ENCODE measurements around the gene GTF2I. TPM values are rescaled to one million over a fixed set of nuclear protein-coding genes. Genes with fewer than 3 reads are reported as not detected.

The GTF2I gene
- total and polyA plus RNA-seq, 10 of the 15 experiments (the other 5 are each of a cell fraction or from before 2014, with no cell fraction given): 6.7 to 172 (median 96.9) TPM

DNA sequence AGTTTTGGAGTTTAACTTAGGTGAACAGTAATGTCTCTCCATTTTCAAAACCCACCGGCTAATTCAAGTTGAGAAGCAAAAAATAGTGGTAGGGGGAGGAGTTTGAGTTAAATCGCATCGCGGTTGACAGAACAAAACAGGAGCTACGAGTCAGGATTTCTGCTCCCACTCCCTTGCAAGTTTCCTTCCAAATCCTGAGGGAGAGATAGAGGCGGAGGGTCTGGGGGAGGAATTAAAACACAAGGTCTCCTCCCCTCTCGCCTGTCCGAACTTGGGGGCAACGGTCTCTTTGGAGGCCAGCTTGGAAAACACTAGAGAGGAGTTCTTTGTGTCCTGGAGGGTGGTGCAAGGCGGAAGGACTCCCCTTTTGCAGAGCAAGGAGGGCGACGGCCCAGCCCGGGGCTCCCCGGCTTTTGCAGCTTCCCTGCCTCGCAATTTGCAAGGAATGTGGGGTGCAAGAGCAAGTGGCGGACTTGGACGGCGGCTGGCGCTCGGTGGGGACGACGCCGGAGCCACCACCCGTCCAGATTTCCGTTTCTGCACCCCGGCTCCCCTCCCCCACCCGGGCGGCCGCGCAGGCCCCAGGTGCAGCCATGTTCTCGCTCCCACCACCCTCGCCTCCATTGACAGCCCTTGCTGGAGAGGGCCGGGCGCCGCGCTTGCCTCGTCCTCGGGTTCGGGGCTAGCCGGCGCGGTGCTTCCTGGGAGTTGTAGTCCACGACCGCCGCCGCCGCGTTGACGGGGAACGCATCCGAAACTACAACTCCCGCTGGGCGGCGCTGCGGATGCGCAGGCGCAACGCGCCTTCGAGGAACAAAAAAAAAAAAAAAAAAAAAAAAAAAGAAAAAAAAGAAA is 454 bp upstream of the GTF2I start (continued):
- TF ChIP-seq, protein P1, sequence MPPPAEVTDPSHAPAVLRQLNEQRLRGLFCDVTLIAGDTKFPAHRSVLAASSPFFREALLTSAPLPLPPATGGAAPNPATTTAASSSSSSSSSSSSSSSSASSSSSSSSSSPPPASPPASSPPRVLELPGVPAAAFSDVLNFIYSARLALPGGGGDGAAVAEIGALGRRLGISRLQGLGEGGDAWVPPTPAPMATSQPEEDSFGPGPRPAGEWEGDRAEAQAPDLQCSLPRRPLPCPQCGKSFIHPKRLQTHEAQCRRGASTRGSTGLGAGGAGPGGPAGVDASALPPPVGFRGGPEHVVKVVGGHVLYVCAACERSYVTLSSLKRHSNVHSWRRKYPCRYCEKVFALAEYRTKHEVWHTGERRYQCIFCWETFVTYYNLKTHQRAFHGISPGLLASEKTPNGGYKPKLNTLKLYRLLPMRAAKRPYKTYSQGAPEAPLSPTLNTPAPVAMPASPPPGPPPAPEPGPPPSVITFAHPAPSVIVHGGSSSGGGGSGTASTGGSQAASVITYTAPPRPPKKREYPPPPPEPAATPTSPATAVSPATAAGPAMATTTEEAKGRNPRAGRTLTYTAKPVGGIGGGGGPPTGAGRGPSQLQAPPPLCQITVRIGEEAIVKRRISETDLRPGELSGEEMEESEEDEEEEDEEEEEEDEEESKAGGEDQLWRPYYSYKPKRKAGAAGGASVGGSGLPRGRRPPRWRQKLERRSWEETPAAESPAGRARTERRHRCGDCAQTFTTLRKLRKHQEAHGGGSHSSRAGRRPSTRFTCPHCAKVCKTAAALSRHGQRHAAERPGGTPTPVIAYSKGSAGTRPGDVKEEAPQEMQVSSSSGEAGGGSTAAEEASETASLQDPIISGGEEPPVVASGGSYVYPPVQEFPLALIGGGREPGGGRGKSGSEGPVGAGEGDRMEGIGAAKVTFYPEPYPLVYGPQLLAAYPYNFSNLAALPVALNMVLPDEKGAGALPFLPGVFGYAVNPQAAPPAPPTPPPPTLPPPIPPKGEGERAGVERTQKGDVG (CRISPR knock-in tag; IDR thresholded peaks at IDR 0.05): no peak
- TF ChIP-seq TAF1 (IDR thresholded peaks at IDR 0.05; ENCODE audit: borderline replicate concordance, low read depth, low read length) (peak; percentile 96), SUZ12 (IDR thresholded peaks at IDR 0.05; ENCODE audit: unreplicated experiment) (no peak), NFYB (IDR thresholded peaks at IDR 0.05; ENCODE audit: insufficient read depth, low read depth, low read length) (no peak), MEF2A (IDR thresholded peaks at IDR 0.05; ENCODE audit: insufficient read depth, low read depth, low read length) (0 out of 2 replicates have a peak, but pooled peaks have one; percentile 31), STAT3 (IDR thresholded peaks at IDR 0.05; ENCODE audit: low read depth, low read length) (no peak), ZZZ3 (IDR thresholded peaks at IDR 0.05; ENCODE audit: control insufficient read depth, insufficient read length, low read depth) (no peak), ZNF622 (IDR thresholded peaks at IDR 0.05) (no peak), PAX5 (IDR thresholded peaks at IDR 0.05; ENCODE audit: borderline replicate concordance, low read depth, low read length) (no peak)
- TF ChIP-seq, protein P2, sequence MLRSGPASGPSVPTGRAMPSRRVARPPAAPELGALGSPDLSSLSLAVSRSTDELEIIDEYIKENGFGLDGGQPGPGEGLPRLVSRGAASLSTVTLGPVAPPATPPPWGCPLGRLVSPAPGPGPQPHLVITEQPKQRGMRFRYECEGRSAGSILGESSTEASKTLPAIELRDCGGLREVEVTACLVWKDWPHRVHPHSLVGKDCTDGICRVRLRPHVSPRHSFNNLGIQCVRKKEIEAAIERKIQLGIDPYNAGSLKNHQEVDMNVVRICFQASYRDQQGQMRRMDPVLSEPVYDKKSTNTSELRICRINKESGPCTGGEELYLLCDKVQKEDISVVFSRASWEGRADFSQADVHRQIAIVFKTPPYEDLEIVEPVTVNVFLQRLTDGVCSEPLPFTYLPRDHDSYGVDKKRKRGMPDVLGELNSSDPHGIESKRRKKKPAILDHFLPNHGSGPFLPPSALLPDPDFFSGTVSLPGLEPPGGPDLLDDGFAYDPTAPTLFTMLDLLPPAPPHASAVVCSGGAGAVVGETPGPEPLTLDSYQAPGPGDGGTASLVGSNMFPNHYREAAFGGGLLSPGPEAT (IDR thresholded peaks at IDR 0.05; ENCODE audit: low read depth): 0 out of 2 replicates have a peak, but pooled peaks have one; percentile 52
- TF ChIP-seq, protein P3, sequence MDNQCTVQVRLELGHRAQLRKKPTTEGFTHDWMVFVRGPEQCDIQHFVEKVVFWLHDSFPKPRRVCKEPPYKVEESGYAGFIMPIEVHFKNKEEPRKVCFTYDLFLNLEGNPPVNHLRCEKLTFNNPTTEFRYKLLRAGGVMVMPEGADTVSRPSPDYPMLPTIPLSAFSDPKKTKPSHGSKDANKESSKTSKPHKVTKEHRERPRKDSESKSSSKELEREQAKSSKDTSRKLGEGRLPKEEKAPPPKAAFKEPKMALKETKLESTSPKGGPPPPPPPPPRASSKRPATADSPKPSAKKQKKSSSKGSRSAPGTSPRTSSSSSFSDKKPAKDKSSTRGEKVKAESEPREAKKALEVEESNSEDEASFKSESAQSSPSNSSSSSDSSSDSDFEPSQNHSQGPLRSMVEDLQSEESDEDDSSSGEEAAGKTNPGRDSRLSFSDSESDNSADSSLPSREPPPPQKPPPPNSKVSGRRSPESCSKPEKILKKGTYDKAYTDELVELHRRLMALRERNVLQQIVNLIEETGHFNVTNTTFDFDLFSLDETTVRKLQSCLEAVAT (IDR thresholded peaks at IDR 0.05): peak; percentile 88
- TF ChIP-seq, protein P4, sequence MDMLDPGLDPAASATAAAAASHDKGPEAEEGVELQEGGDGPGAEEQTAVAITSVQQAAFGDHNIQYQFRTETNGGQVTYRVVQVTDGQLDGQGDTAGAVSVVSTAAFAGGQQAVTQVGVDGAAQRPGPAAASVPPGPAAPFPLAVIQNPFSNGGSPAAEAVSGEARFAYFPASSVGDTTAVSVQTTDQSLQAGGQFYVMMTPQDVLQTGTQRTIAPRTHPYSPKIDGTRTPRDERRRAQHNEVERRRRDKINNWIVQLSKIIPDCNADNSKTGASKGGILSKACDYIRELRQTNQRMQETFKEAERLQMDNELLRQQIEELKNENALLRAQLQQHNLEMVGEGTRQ (IDR thresholded peaks at IDR 0.05; ENCODE audit: borderline replicate concordance, low read depth, low read length): no peak
